SJCRH30 (cell line): ENCODE results near the gene TNFAIP8L1. TPM values are rescaled to one million over a fixed set of nuclear protein-coding genes. Genes with fewer than 3 reads are reported as not detected.

Experiments used
- DNase-seq, 2 experiments: peaks; one replicate each; pipeline ENCODE4 v3.0.0-alpha.2; 2015 to 2020
- H3K27ac ChIP-seq: fragments of 250-450 bp; sonication (Bioruptor Pico); 2 replicates; pipeline ENCODE4 v1.5.1; 2020; ENCODE audit warnings: mild to moderate bottlenecking, moderate library complexity
- H3K27me3 ChIP-seq: fragments of 250-450 bp; sonication (Bioruptor Pico); 2 replicates; pipeline ENCODE4 v1.5.1; 2020; ENCODE audit warnings: mild to moderate bottlenecking, moderate library complexity
- H3K36me3 ChIP-seq: fragments of 250-450 bp; sonication (Bioruptor Pico); 2 replicates; pipeline ENCODE4 v1.5.1; 2020; ENCODE audit warnings: mild to moderate bottlenecking, moderate library complexity
- H3K4me1 ChIP-seq: fragments of 250-450 bp; sonication (Bioruptor Pico); 2 replicates; pipeline ENCODE4 v1.5.1; 2020; ENCODE audit warnings: mild to moderate bottlenecking, moderate library complexity
- H3K4me3 ChIP-seq: fragments of 250-450 bp; sonication (Bioruptor Pico); 2 replicates; pipeline ENCODE4 v1.5.1; 2020; ENCODE audit warnings: mild to moderate bottlenecking, moderate library complexity
- H3K9me3 ChIP-seq: fragments of 250-450 bp; sonication (Bioruptor Pico); replicated peaks from 2 replicates; pipeline ENCODE4 v1.5.1; 2020; ENCODE audit warnings: mild to moderate bottlenecking, moderate library complexity
- total RNA-seq: library from RNA; depleted of rRNA; stranded (reverse); fragments of >200 nt; shearing (Covaris generic); gene quantifications from 2 replicates; pipeline ENCODE4 v1.2.3, GENCODE V29; 2014

The TNFAIP8L1 gene
- total RNA-seq, 1 experiment from 2014 or later = 8.8 TPM

GRCh38 chr19:4624733-4625362, 14.5 kb upstream of the TNFAIP8L1 start:
- Histone ChIP-seq H3K4me1 (peaks cover 12% of the 10 kb centered on the region), H3K27ac (no peak overlapping the region), H3K36me3 (no peaks in the 10 kb centered on the region), H3K9me3 (no peaks in the 10 kb centered on the region), H3K4me3 (no peak overlapping the region), H3K27me3 (0 out of 2 replicates have a peak, but pooled peaks cover 4% of the 10 kb centered on the region)
- peak; percentile 40 to 61 for DNase-seq

DNA sequence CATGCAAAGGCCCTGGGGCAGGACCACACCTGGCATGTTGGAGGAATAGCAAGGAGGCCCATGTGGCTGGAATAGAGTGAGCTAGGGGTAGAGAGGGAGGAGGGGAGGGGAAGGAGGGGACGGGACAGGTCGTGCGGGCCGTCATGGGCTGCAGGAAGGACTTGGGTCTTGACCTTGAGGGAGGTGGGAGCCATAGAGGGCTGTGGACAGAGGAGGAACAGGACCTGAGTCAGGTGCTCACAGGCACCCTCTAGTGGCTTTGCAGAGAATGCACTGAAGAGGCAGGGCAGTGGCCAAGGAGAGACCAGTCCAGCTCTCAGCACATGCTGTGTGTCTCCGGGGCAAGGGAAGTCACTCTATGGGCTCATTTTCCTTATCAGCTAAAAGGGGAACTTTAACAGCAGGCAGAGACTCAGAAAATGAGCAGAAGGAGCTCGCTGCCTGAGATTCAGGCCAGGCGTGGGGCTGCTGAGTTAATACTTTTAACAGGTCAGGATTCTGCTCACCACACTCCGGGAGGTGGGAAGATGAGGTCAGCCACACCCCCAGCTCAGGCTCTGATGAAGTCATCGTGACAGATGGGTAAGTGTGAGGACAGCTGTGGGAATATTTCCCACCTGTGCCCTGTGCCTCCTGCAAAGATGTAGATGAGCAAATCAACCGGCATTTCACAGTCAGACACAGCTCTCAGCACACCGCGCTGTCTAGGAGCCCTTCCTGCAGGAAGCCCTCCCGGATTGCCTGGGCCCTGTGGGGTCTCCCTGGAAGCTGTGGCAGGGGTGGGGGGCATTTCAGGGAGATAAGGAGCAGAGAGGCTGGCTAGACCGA, 6.0 kb upstream of the TNFAIP8L1 start:
- H3K27ac ChIP-seq = peak overlapping the region; percentile 81

GRCh38 chr19:4635754-4636116, 3.6 kb upstream of the TNFAIP8L1 start:
- H3K27ac ChIP-seq = peak overlapping the region; percentile 56
- H3K27me3 ChIP-seq = no peaks in the 10 kb centered on the region
- H3K9me3 ChIP-seq = no peaks in the 10 kb centered on the region
- peak overlapping the region; percentile 58 for H3K4me3 ChIP-seq
- H3K4me1 ChIP-seq = peaks cover 24% of the 10 kb centered on the region
- H3K36me3 ChIP-seq = no peaks in the 10 kb centered on the region
- peak; percentile 66 to 71 for DNase-seq

More for the DNA sequence above, 6.0 kb upstream of the TNFAIP8L1 start:
- no peak overlapping the region for H3K4me3 ChIP-seq
- H3K36me3 ChIP-seq = no peaks in the 10 kb centered on the region
- H3K9me3 ChIP-seq = no peaks in the 10 kb centered on the region
- peak; percentile 95 to 96 for DNase-seq
- H3K27me3 ChIP-seq = no peaks in the 10 kb centered on the region
- H3K4me1 ChIP-seq = peaks cover 19% of the 10 kb centered on the region

DNA sequence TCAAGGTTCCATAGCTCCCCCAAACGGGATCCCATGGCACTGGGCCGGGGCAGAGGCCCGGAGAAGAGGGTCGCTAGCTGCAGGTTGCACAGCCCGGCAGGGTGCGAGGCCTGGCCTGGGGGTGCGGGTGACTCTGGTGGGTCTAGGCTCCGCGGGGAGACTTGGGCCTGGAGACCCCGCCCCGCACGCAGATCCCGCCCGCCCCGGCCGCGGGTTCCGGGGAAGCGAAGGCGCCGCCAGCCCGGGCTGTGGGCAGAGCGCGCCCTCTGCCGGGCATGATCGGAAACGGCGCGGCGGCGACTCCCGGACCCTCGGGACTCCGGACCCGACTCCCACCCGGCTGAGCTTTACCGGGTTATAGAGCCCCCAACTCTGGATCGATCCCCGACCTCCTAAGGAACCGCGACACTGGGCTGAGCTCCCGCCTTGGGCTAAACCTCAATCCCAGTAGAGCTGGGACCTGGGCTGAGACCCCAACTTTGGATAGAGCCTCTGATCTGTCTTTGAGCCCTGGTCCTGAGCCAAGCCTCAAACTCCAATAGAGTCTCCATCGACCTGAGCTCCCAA, 3.1 kb upstream of the TNFAIP8L1 start:
- H3K27ac ChIP-seq = peak overlapping the region; percentile 56
- peak; percentile 73 to 82 for DNase-seq
- H3K4me1 ChIP-seq = peaks cover 22% of the 10 kb centered on the region
- no peaks in the 10 kb centered on the region for H3K27me3 ChIP-seq
- H3K4me3 ChIP-seq = peak overlapping the region; percentile 58
- H3K9me3 ChIP-seq = no peaks in the 10 kb centered on the region
- H3K36me3 ChIP-seq = no peaks in the 10 kb centered on the region

GRCh38 chr19:4636761-4637160, 2.6 kb upstream of the TNFAIP8L1 start:
- Histone ChIP-seq H3K36me3 (no peaks in the 10 kb centered on the region), H3K4me1 (peaks cover 19% of the 10 kb centered on the region), H3K9me3 (no peaks in the 10 kb centered on the region), H3K27ac (no peak overlapping the region), H3K27me3 (no peaks in the 10 kb centered on the region), H3K4me3 (peak overlapping the region; percentile 58)
- DNase-seq = no peak

DNA sequence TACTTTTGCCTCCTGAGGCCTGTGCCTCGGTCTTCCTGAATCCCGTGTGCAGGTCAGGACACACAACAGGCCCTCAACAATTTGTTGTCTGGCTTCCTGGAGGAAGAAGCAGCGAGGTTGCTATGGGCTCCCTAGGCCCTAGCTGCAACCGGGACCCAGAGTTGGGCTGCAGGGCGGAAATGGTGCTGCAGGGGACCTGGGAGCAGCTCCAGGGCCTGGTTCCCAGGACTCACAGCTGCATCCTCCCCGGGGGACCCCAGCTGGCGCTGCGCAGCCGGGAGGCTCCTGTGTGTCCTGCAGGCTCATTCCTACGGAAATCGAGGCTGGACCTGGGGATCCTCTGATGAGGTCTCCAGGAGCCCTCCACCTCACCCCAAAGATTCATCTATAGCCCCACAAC, 999 bp upstream of the TNFAIP8L1 start:
- H3K27ac ChIP-seq = no peak overlapping the region
- H3K36me3 ChIP-seq = no peaks in the 10 kb centered on the region
- no peaks in the 10 kb centered on the region for H3K9me3 ChIP-seq
- H3K4me3 ChIP-seq = no peak overlapping the region
- peaks cover 15% of the 10 kb centered on the region for H3K4me1 ChIP-seq
- no peaks in the 10 kb centered on the region for H3K27me3 ChIP-seq
- DNase-seq = peak; percentile 31 to 44

DNA sequence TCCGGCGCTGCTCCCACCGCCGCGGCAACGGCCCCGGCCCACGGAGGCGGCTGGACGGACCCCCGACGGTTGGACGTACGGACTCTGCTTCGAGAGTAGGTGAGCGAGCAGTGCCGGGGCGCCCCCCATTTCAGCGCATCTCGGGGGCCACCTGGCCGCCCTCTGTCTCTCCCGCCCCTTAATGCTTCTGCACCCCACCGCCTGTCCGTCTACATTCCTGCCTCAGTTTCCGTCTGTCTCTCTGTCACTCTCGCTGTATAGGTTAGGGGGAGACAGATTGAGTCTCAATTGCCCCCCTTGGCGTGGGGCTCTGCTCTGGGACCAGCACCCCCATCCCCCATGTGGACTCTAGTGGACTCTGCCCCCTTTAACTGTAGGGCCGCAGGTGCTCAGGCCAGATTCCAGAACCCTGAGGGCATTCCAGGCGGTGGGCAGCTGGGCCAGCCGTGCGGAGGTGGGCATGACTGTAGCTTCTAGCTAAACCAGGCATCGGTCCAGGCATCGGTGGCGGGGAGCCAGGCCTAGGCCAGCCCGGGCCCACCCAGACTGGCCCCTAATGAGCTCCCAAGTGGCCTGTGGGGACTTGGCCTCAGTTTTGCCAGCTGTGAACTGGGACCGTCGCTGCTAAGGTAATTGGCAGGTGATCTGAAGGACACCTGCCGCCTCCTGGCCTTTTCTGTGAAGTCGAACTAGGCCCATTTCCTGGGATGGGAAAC, 373 bp downstream of the TNFAIP8L1 start:
- H3K9me3 ChIP-seq = no peaks in the 10 kb centered on the region
- H3K27ac ChIP-seq = no peak overlapping the region; the same call in 1 of the 2 replicates
- DNase-seq = peak; percentile 38 to 40
- peaks cover 9% of the 10 kb centered on the region for H3K4me1 ChIP-seq
- no peaks in the 10 kb centered on the region for H3K36me3 ChIP-seq
- no peaks in the 10 kb centered on the region for H3K27me3 ChIP-seq
- peak overlapping the region; percentile 78 for H3K4me3 ChIP-seq

DNA sequence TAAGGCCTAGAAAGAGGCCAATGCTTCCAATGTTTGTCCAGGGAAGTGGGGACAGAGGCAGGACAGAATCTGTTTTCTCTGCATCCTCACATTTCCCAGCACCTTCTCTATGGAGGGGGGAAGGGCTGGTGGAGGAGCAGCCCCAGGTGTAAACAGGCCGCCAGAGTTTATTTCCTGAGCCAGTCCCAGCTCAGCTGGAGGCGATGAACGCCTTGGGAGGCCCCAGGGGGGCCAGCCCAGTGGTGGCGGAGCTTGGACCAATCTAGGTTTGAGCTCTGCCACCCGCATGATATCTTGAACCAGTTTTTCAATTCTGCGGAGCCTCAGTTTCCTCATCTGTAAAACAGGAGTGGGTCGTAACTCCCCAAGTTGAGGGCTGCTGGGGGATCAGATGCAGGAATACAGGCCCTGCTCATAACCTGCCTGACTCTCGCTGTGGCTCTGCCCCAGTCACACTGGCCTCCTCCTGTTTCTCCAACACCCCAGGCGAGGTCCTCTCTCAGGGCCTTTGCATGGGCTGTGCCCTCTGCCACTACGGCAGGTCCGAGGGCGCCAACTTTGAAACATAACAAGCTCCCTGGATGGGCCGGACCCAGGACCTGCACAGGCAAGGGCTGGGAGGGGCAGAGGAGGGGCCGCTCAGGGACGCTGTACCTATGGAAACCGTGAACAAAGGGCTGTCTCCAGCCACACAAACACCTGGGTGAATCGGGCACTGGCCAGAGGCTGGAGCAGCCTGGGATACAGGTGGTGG, 1.1 kb downstream of the TNFAIP8L1 start:
- DNase-seq = no peak
- H3K27me3 ChIP-seq = no peaks in the 10 kb centered on the region
- H3K36me3 ChIP-seq = no peaks in the 10 kb centered on the region
- H3K9me3 ChIP-seq = no peaks in the 10 kb centered on the region
- peak overlapping the region; percentile 78 for H3K4me3 ChIP-seq
- peaks cover 5% of the 10 kb centered on the region; the same call in 1 of the 2 replicates for H3K4me1 ChIP-seq
- no peak overlapping the region; the same call in 1 of the 2 replicates for H3K27ac ChIP-seq

GRCh38 chr19:4641132-4641531, 1.8 kb downstream of the TNFAIP8L1 start:
- no peaks in the 10 kb centered on the region for H3K36me3 ChIP-seq
- no peaks in the 10 kb centered on the region for H3K9me3 ChIP-seq
- peaks cover 5% of the 10 kb centered on the region; the same call in 1 of the 2 replicates for H3K4me1 ChIP-seq
- H3K27me3 ChIP-seq = no peaks in the 10 kb centered on the region
- DNase-seq = no peak
- no peak overlapping the region for H3K27ac ChIP-seq
- no peak overlapping the region for H3K4me3 ChIP-seq

GRCh38 chr19:4642625-4643024, 3.3 kb downstream of the TNFAIP8L1 start:
- Histone ChIP-seq H3K27ac (no peak overlapping the region), H3K9me3 (no peaks in the 10 kb centered on the region), H3K27me3 (no peaks in the 10 kb centered on the region), H3K4me3 (no peak overlapping the region), H3K4me1 (peaks cover 5% of the 10 kb centered on the region; the same call in 1 of the 2 replicates), H3K36me3 (no peaks in the 10 kb centered on the region)
- no peak for DNase-seq

DNA sequence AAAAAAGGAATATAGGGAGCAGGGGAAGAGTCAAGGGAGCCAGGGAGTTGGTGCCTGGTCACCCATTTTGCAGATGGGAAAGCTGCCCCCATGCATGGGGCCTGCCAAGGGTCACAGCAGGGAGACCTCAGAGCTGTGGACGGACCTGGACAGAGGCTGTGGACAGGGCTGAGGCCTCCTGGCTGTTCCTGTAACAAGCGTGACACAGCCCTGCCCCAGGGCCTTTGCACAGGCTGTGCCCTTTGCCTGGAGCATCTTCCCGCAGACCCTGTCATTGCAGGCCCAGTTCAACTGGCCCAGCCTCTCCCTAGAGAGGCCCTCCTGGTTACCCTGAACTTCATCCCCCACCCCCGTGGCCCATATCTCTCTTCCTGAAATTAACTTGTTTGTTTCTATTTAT, 6.4 kb downstream of the TNFAIP8L1 start:
- Histone ChIP-seq H3K36me3 (no peaks in the 10 kb centered on the region), H3K4me3 (no peak overlapping the region), H3K9me3 (no peaks in the 10 kb centered on the region), H3K4me1 (no peaks in the 10 kb centered on the region; the same call in 1 of the 2 replicates), H3K27ac (no peak overlapping the region), H3K27me3 (no peaks in the 10 kb centered on the region)
- DNase-seq = no peak

DNA sequence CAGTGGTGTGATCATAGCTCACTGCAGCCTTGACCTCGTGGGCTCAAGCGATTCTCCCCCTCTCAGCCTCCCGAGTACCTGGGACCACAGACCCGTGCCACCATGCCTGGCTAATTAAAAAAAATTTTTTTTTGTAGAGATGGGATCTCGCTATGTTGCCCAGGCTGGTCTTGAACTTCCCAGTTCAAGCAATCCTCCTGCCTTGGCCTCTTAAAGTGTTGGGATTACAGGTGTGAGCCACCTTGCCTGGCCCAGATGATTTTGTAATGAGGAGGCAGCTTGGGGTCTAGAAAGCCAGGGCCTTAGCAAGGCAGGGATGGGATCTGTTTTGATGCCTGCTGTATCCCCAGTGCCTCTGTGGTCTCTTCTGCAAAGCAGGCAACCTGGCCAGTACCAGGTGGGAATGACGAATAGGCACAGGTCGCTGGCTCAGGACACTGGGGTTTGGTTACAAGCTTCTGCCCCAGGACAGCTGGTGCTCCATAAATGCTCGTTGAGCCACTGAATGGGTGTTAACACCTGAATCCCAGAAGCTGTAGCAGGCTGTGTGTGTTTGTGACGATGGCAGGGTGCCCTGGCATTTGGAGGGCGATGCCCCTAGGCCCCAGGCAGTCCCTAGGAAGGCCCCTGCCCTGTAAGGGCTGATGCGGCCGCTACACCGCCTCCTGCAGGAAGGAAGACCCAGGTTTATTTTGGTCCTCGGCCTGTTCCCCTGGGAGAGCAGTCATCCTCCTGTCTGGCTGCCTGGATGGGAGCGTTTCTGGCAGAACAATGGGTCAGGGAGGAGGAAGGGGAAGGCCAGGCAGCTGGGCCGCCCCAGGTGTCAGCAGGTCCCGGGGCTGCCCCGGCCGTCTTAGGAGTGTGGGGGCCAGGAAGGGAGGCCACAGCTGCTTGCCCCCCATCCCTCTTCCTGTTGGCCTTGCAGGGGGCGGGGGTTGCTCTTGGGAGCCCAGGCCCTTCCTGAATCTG, 8.6 kb downstream of the TNFAIP8L1 start:
- no peaks in the 10 kb centered on the region for H3K27me3 ChIP-seq
- no peak overlapping the region for H3K27ac ChIP-seq
- peak in 1 of 2 experiments; percentile 31 for DNase-seq
- no peaks in the 10 kb centered on the region; the same call in 1 of the 2 replicates for H3K4me1 ChIP-seq
- no peaks in the 10 kb centered on the region for H3K36me3 ChIP-seq
- no peaks in the 10 kb centered on the region for H3K9me3 ChIP-seq
- no peak overlapping the region for H3K4me3 ChIP-seq

DNA sequence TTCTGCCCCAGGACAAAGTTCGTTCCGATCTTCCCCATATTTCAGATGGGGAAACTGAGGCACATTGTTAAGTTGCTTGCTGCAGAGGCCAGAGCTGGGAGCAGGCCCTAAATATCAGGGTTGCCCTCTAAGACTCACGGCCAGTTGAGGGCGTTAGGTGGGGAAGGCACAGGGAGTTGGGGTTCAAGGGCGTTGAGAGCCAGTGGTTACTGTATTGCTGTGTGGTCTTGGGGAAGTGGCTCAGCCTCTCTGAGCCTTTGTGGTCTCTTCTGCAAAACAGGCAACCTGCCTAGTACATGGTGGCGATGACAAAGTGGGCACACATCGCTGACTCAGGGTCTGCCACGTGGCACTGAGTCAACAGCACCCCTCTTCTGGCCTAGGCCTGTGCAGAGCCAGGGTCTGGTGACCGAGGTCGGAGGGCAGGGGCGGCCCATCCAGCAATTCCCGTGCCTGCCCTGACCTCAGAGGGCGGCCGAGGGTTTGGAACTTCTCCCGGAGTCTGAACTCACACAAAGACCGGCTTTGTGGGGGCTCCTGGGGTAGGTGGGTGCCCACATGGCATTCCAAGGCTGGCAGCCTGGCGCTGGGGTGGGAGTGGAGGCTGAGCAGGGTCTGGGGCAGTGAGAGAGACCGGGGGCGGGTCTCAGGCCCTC, 10.2 kb downstream of the TNFAIP8L1 start:
- no peak overlapping the region for H3K27ac ChIP-seq
- H3K4me3 ChIP-seq = no peak overlapping the region
- no peaks in the 10 kb centered on the region for H3K27me3 ChIP-seq
- H3K9me3 ChIP-seq = no peaks in the 10 kb centered on the region
- no peak for DNase-seq
- H3K4me1 ChIP-seq = no peaks in the 10 kb centered on the region
- no peaks in the 10 kb centered on the region for H3K36me3 ChIP-seq
